ENCODE measurements around the gene HOXA9. TPM values are rescaled to one million over a fixed set of nuclear protein-coding genes. Genes with fewer than 3 reads are reported as not detected.

HOXA9 gene
- total RNA-seq, 2 donors from 2014 or later = not detected

DNA sequence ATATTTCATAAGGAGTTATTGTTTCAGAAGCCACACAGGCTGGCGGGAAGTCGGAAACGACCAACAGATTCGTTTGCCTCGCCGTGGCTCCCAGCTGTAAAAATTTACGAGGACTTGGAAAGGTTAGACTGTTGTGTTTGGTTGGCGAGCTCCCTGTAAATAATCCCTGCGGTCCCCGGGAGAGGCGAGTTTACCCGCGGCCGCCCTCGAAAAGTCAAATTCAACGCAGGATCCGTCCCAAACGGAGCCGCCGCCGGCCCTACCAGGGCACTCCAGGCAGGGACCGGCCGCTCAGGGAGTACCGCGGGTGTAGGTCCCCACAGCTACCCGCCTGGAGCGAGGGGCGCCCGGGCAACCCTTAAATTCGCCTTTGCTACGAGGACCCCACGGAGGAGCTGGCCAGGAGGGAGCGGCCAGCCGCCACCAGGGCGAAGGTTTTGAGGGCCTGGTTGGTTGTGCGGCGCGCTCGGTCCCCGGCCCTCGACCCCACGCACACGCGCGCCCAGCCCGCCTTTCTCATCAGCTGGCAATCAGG is 726 bp upstream of the HOXA9 start:
- ATAC-seq (ENCODE audit: insufficient number of reproducible peaks, low FRiP score, low read depth) (no peak), DNase-seq (ENCODE audit: low spot score) (no peak)
- H3K4me3 ChIP-seq = peak overlapping the region; percentile 62
- H3K36me3 ChIP-seq = no peaks in the 10 kb centered on the region
- H3K4me1 ChIP-seq (ENCODE audit: control insufficient read depth in 1 of 2, low read depth in 2 of 2) = peaks cover 7 to 21% of the 10 kb centered on the region in 2 donors
- H3K9me3 ChIP-seq = no peaks in the 10 kb centered on the region
- peak overlapping the region in 1 of 2 donors; percentile 26 for H3K27ac ChIP-seq
- TF ChIP-seq, protein P1, sequence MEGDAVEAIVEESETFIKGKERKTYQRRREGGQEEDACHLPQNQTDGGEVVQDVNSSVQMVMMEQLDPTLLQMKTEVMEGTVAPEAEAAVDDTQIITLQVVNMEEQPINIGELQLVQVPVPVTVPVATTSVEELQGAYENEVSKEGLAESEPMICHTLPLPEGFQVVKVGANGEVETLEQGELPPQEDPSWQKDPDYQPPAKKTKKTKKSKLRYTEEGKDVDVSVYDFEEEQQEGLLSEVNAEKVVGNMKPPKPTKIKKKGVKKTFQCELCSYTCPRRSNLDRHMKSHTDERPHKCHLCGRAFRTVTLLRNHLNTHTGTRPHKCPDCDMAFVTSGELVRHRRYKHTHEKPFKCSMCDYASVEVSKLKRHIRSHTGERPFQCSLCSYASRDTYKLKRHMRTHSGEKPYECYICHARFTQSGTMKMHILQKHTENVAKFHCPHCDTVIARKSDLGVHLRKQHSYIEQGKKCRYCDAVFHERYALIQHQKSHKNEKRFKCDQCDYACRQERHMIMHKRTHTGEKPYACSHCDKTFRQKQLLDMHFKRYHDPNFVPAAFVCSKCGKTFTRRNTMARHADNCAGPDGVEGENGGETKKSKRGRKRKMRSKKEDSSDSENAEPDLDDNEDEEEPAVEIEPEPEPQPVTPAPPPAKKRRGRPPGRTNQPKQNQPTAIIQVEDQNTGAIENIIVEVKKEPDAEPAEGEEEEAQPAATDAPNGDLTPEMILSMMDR (IDR thresholded peaks at IDR 0.05) = no peak
- peaks cover 9% of the 10 kb centered on the region for H3K27me3 ChIP-seq (replicated peaks; ENCODE audit: insufficient read depth)

DNA sequence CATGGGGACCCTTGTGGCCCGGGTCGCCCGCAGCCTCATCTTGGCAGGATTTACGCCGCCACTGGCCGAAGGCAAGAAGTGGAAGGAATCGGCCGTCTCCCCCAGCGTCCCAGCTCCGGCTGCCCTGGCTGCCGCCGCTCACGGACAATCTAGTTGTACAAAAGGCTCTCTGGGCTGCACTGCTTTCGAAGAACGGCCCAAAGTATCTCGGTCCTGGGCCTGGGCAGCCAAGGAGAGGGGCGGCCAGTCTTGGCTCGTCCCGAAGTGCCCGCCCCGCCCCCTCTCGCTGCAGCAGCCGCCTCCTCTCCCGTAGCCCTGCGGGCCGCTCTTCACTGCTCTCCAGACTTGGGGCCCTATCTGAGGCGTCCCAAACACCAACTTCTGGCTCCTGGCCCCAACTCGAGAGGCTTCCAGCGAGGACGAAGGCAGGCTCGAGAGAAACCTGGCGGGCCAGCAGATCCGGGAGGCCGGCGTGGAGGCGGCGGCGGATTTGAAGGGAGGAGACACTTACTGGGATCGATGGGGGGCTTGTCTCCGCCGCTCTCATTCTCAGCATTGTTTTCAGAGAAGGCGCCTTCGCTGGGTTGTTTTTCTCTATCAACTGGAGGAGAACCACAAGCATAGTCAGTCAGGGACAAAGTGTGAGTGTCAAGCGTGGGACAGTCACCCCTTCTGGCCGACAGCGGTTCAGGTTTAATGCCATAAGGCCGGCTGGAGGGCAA is 809 bp downstream of the HOXA9 start:
- Histone ChIP-seq H3K4me3 (peak overlapping the region; percentile 62), H3K27ac (no peak overlapping the region), H3K4me1 (ENCODE audit: control insufficient read depth in 1 of 2, low read depth in 2 of 2) (peaks cover 10 to 28% of the 10 kb centered on the region in 2 donors), H3K36me3 (no peaks in the 10 kb centered on the region), H3K27me3 (replicated peaks; ENCODE audit: insufficient read depth) (peaks cover 9% of the 10 kb centered on the region), H3K9me3 (no peaks in the 10 kb centered on the region)
- no peak for DNase-seq (ENCODE audit: low spot score)
- TF ChIP-seq, protein P1 (IDR thresholded peaks at IDR 0.05) = no peak
- ATAC-seq (ENCODE audit: insufficient number of reproducible peaks, low FRiP score, low read depth) = no peak

DNA sequence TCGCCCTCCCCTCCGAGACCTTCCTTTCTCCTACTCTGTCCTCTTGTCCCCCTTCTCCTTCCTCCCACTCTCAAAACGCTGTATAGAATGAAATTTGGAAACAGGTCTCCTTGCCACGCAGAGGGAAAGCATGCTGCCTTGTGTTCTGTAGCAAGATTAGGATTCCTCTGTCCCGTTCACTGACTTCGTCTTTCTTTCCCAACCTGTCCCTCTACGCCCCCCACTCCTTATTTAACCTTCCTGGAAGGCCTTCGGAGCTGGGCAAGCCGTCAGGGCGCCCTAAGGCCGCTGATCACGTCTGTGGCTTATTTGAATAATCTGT is 1.3 kb downstream of the HOXA9 start:
- Histone ChIP-seq H3K36me3 (no peaks in the 10 kb centered on the region), H3K27ac (no peak overlapping the region), H3K9me3 (no peaks in the 10 kb centered on the region), H3K4me3 (peak overlapping the region; percentile 62), H3K27me3 (replicated peaks; ENCODE audit: insufficient read depth) (peaks cover 9% of the 10 kb centered on the region), H3K4me1 (ENCODE audit: control insufficient read depth in 1 of 2, low read depth in 2 of 2) (peaks cover 10 to 28% of the 10 kb centered on the region in 2 donors)
- TF ChIP-seq, protein P1 (IDR thresholded peaks at IDR 0.05) = no peak
- DNase-seq (ENCODE audit: low spot score) (no peak), ATAC-seq (ENCODE audit: insufficient number of reproducible peaks, low FRiP score, low read depth) (no peak)

DNA sequence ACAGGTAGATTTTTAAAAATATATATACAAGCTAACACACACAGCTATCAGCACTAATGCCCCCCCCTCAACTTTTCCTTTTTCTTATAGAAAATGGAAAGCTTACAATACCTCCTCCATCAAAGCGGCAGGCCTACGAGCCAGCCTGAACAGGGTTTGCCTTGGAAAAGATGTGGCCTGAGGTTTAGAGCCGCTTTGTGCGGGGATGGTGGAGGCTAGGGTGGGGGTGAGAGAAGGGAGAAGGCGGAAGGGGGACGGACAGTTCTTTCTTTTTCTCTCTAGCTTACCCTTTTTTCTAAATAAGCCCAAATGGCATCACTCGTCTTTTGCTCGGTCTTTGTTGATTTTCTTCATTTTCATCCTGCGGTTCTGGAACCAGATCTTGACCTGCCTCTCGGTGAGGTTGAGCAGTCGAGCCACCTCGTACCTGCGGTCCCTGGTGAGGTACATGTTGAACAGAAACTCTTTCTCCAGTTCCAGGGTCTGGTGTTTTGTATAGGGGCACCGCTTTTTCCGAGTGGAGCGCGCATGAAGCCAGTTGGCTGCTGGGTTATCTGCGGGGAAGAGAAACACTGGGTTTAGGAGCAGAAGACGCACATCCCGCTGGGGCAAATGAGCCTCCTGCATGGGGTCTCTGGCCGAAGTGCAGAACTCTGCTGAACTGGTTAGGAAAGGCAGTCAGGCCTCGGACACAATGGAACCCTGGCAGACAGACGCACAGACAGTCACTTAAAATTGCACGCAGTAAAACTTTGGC is 1.9 kb downstream of the HOXA9 start:
- TF ChIP-seq, protein P1 (IDR thresholded peaks at IDR 0.05) = no peak
- ATAC-seq (ENCODE audit: insufficient number of reproducible peaks, low FRiP score, low read depth) (no peak), DNase-seq (ENCODE audit: low spot score) (no peak)
- Histone ChIP-seq H3K9me3 (no peaks in the 10 kb centered on the region), H3K36me3 (no peaks in the 10 kb centered on the region), H3K4me1 (ENCODE audit: control insufficient read depth in 1 of 2, low read depth in 2 of 2) (peaks cover 10 to 28% of the 10 kb centered on the region in 2 donors), H3K27ac (no peak overlapping the region), H3K27me3 (replicated peaks; ENCODE audit: insufficient read depth) (peaks cover 9% of the 10 kb centered on the region), H3K4me3 (no peak overlapping the region)

DNA sequence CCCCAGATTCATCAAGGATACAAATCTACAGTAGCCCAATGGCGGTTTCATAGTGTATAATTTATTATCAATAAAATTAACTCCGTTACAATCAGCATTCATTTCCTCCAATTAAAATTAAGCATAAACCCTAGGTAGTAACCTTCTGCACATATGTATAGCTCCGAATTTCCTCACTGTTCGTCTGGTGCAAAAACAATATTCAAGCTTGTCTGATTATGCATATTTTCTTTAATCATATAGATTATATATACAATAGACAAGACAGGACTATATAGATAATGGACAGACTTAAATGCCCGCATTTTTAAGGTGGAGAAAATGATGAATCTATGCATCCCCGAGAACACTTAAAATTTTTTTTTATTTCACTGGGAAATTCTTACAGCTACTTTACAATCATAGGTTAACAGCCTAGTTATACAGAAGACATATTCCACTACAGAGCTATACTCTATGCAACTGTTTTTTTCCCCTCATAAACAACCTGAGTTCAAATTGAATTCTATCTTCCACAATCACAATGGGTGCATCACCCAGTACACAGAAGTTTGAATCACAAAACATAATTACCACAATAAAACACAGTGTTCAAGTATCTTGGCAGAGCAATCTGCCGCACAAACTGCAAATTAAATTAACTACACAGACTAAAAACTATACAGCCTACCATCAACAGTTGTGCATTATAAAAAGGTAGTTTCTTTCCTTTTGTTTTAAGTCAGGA is 2.6 kb downstream of the HOXA9 start:
- no peak for DNase-seq (ENCODE audit: low spot score)
- no peak for ATAC-seq (ENCODE audit: insufficient number of reproducible peaks, low FRiP score, low read depth)
- no peaks in the 10 kb centered on the region for H3K36me3 ChIP-seq
- no peak overlapping the region for H3K4me3 ChIP-seq
- H3K27ac ChIP-seq = no peak overlapping the region
- H3K9me3 ChIP-seq = no peaks in the 10 kb centered on the region
- peaks cover 10 to 28% of the 10 kb centered on the region in 2 donors for H3K4me1 ChIP-seq (ENCODE audit: control insufficient read depth in 1 of 2, low read depth in 2 of 2)
- TF ChIP-seq, protein P1 (IDR thresholded peaks at IDR 0.05) = no peak
- peaks cover 9% of the 10 kb centered on the region for H3K27me3 ChIP-seq (replicated peaks; ENCODE audit: insufficient read depth)
